Amniotic stem cell (primary cell): ENCODE data around the gene OGFR.

Experiments used
- DNase-seq: peaks from one replicate; lab custom pipeline; 2025; lab: John Stamatoyannopoulos, UW

OGFR gene

DNA sequence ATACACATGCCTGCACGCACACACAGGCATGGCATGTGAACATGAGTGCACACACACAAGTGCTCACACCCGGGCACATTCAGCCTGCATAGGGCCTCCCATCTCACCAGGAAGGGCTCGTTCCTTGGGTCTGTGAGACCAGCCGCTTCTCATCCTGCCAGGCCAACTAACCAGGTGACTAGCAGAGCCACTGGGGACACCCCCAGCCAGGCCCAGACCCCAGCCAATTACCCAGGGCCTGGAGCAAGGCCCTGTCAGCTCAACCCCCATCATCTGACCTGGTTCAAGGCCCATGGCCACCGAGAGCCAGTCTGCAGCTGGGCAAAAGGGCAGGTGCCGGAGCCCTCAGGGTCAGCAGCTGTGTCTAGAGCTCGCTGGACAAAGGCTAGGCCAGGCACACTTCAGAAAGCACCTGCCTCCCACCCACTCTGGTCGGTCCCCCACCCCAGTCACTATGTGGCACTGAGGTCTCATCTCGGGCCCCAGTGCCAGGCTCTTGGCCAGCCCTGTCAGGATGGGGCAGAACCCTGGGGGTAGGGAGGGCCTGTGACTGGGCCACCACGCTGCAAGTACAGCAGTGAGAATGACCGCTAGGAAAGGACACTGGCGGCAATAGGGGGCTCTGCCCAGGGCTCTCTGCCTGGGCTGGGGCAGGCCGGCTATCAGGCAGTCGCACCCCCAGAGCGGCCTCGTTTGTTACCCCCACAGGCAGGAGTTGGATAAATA, 35.1 kb upstream of the OGFR start:
- no peak for DNase-seq

DNA sequence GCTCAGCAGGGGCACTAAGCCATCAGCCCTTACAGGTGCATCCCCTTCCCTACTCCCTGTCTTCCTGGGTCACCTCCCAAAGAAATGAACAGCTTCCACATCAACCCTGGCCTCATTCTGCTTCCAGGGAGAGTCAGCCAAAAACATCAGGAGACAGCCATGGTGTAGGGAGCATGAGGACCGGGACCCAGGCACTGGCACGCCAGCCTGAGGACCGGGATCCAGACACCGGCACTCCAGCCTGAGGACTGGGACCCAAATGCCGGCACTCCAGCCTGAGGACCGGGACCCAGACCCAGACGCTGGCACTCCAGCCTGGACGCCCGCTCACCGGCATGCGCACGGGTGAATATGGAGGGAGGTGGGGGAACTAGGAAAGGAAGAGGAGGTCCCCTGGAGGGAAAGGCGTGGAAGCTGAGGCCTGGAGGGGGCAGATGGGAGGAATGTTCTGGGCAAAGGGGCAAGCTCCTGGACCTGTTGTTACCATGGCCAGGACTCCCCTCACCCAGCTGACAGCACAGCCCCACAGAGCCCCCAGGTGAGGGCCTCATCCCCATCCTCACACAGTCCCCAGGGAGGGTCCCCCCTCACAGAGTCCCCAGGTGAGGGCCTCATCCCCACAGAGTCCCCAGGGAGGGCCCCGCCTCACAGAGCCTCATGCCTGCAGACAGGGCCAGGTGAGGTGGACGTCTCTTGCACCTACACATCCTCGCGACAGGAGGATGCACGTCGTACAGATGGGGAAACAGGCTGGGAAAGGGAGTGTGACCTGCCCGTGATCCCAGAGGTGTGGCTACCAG, 34.3 kb upstream of the OGFR start:
- DNase-seq: no peak

DNA sequence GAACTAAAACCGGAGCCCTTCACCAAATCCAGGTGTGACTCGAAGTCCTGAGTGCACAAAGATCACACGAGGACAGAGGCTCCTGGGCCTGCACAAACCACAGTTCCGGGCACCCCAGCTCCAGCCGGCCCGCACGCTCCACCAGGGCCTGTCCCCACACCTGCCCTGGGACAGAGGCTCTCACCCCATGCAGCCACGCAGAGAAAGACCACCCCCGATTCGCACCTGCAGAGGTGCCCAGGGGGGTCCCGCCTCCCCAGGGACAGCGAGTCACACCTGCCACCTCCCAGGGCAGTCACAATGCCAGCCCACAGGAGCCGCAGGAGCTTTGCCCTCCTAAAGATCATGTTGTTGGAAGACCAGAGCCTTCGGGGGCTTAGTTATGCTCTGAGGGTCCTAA, 33.7 kb upstream of the OGFR start:
- no peak for DNase-seq

DNA sequence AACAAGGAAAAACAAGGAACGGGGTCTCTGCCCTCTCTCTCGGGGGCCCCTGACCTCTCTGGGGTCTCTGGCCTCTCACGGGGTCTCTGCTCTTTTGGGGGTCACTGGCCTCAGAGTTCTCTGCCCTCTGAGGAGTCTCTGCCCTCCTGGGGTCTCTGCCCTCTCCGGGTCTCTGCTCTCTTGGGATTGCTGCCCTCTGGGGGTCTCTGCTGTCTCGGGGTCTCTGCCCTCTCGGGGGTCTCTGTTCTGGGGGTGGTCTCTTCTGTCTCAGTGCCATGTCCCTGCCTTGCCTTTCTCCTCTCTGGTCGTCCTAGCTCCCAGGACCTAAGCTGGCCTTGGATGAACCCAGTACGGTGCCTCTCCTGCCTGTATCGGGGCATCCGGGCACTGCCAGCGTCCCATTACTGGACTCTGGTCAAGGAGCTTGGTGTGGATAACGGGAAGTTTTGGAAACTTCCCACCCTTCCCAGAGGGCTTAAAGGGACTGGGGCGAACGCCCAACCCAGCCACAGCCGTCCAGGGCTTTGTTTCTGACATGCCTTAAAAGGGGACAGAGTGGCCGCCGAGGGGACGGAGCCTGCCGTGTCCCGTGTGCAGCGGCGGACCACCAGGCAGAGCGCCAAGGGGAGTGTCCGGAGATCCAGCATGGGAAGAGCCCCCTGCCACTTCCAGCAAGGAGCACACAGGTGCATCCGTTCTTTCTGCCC, 33.1 kb upstream of the OGFR start:
- DNase-seq: no peak

DNA sequence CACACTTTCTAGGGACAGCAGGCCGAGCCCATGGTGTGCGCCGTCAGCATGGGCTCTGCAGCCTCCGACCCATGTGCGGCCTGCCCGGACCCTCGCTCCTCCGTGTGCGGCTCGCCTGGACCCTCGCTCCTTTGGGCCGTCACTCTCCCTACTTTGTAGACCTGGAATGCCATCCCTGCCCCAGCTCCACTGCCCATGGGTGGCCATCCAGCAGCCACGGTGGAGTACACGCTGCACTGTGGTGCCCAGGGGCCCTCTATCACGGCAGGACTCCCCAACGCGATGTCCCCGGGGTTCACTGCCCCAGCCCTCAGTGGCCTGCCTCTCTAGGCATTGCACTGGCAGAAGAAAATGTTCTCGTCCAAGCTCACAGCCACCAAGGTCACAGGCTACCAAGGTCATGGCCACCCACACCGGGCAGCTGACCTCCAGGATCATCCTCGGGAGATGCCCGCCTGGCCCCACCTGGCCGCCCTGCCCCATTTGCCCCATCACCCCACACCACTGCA, 32.5 kb upstream of the OGFR start:
- DNase-seq: no peak

DNA sequence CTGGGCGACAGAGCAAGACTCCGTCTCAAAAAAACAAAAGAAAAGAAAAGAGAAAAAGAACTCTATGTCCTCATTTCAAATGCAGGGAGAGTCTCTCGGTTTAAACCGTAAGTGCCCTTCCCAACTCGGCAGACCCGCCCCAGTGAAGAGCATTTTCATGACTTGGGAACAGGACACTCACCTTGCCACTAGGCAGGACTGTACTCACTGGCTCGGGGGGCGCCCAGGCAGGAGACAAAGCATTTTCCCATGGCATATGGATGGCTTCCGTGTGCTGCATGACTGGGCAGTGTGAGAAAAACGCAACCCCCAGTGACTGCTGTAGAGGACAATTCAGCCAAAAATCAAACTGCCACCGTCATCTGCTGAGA, 32.0 kb upstream of the OGFR start:
- DNase-seq: no peak

DNA sequence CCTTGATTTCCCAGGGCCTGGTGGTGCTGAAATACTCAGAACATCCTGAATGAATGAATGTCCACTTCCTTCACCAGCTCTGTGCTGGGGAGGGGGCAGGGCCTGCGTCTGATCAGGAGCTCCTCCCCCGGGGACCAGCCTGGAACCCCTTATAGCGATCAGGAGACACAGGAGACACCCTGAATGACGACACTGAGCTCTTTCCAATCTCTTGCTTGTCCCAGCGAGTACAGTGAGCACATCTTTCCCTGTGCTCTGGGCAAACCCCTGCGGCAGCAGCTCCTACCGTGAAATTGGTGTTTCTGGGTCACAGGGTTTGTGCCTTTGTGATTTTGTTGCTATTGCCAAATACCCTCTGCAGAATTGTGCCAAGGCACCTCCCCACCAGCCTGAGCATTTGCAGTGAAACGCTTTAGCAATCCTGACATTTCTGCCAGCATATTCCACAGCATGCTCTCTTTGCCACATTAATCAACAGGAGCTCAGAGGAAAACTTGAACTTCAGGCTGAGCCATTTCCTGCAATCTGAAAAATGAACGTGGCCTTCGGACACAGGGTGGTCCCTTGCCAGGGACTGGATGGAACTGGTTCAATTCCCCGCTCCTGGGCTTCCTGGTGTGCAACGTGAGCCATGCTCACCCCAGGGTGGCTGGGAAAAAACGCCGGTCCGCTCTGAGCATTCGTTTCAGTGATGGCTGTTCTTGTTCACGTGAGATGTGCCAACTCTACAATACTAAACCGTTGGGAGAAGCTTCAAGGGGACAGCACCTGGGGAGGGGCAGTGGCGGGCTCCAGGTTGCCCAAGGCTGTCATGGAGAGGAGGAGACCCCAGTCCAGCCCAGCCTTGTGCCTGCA, 31.4 kb upstream of the OGFR start:
- no peak for DNase-seq

DNA sequence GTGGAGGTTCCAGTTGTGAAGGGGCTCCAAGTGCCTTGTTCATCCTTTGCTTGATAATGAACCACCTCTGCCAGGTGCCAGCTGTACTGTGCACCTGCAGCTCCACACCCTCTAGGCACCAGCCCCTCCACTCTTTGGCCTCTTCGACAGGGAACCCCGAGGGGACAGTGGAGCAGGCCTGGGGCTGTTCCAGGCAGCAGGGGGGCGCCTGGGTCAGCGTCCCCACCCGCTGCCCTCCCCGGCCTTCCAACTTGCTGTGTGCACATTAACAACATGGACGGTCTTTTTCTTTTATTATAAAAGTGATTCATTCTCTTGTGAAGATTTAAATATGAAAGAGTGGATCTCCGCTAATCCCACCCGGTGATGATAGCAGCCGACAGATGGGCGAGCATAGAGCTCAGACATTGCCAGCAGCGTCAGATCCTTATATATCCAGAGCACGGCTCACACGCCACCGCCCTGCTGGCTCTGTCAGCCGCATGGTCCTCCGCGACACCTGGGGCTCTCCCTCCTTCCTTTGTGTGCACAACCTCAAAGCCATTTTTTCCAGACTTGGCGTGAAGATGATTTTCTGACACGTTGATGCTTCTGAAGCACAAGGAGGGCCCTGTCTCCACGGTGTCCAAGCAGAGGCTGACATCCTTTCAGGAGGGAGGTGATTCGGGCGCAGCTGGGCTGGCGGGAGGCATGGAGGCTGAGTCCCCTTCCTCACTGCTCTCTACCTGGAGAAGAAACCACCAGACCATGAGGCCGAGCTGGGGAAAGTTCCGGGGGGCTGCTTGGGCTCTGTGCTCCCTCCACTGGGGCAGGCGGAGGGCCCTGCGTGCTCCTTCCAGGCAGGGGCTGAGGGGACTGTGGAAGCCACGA, 30.6 kb upstream of the OGFR start:
- DNase-seq: no peak

DNA sequence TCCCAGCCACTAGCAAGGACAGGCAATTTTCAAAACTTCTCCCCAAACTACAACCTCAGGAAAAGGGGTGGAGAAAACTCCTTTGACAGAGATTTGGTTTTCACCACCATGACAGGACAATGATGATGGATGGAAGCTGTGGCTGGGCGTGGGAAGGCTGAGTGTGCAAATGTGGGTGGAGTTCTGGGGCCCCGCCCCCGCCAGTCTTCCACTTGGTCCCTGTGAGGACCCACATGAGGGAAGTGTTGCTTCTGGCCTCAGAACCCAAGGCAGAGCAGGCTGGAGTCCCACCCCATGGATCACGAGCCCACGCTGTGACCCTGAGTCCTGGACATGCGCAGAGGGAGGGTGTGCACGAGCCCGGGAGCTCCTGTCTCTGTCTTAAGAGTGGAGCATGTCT, 29.9 kb upstream of the OGFR start:
- DNase-seq: no peak

DNA sequence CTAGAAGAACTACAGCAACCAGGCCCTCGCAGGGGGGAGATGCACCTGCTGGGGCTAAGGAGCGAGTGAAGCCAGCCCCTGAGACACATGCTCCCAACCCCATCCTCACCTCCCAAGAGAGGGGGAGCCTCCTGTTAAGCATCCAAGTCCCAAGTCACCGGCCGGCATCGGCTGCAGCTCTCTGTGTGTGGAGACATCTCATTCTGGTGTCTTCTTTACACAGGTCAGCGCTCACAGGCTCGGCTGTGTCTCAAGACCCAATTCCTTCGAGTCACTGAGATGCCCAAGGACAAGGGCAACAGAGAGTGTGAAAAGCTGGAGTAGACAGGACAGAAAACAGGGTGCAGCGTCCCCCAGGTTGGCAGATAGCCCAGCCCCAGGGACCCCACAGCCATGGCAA, 29.4 kb upstream of the OGFR start:
- no peak for DNase-seq

DNA sequence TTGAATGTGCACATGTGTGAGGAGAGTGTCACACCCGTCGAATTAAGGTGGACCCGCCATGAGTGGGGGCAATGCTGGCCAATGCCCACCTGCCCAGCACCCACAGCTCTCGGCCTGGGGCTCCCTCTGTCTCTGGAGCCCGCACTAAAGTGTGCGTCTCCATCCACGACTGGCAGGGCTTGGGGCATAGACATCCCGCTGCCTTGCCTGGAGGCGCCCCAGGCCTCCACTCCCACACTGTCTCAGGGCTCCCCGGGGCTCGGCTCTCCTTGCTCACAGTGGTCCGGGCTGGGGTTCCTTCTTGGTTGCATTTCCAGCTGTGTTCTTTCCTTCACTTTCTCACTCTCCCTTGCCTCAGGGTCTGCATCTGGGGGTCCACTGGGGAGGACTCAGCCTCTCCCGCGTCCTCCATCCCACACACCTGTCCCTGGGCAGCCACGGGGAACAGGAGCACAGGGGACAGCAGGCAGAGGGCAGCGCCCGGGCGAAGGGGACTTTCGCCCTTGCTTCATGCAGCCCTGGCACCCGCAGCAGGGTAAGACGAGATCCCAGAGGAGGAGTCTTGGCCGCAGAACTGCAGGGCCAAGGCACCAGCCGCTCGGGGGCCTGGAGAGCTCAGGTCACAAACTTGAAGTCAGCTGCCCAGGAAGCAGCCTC, 28.5 kb upstream of the OGFR start:
- no peak for DNase-seq

DNA sequence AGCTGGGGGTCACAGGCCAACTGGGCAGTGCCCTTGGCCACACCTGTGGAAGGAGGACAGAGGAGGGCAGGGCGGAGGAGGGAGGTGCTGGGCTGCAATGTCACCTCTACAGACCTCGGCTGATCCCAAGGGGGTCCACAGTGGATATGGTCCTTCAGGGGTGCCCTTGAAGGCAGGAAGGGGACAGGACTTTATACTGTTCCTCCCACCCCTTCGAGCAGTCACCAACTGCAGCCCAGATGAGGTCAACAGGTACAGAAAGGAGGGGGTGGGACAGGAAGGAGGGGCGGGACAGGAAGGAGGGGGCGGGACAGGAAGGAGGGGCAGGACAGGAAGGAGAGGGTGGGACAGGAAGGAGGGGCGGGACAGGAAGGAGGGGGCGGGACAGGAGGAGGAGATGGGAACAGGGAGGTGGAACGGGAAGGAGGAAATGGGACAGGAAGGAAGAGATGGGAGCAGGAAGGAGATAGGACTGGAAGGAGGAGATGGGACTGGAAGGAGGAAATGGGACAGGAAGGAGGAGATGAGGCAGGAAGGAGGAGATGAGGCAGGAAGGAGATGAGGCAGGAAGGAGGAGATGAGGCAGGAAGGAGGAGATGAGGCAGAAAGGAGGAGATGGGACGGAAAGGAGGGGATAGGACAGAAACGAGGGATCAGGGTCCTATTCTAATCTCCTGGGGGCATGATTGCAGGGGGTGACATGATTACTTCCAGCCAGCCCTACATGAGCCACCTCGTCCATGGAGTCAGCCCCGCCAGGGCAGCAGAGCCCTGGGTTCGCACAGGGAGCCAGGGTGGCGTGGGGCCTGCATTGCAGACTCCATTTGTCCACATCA, 27.7 kb upstream of the OGFR start:
- no peak for DNase-seq

DNA sequence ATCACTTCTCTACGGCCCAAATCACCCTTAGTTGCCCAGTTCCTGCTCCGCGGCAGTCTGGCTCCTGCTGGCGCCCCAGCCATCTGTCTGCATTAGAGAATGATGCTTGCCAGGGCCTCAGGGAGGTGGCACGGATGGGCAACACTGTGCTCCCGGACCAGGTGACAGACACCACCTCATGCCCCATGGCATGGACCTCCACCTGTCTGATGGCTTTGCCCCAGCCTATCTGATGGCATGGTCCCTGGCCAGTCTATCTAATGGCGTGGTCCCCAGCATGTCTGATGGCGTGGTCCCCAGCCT, 27.2 kb upstream of the OGFR start:
- DNase-seq: no peak

DNA sequence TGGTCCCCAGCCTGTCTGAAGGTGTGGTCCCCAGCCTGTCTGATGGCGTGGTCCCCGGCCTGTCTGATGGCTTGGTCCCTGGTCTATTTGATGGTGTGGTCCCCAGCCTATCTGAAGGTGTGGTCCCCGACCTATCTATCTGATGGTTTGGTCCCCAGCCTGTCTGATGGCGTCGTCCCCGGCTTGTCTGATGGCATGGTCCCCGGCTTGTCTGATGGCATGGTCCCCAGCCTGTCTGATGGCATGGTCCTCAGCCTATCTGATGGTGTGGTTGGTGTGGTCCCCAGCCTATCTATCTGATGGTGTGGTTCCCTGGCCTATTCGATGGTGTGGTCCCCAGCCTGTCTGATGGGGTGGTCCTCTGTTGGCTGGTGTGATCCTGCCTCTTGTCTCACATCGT, 26.6 kb upstream of the OGFR start:
- no peak for DNase-seq

DNA sequence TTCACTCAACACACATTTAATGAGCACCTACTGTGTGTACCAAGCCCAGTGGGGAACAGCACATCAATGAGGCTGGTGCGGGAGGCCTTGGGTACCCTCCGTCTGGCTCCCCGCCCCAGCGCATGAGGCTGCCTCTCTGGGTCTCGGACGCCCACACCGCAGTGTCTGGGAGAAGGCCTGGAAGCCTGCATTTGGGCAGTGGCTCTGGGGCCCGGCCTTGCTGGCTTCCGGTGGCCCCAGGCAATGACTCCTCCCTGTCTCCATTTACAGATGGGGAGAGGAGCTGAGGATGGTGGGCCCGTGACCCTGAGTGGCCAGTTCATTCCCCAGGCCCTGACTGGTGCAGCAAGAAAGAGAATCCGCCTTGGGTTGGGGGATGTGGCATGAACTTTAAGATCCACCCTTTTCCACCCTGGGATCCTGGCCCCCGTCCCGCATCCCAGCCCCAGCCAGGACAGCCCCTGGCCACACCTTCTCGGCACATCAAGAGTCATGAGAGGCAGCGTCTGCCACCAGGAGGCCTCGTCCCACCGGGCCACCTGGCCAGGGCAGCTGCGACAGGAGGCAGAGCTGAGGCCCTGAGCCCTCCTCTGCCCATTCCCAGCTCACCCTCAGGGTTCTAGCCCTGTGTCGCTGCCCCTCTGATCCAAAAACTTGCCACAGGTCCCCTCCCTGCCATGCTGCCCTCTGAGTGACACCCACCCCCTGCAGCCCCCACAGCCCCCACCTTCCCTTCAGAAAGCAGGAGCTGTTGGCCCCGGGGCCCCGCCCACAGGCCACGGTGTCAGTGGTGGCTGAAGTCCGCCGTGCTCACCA, 25.8 kb upstream of the OGFR start:
- no peak for DNase-seq

DNA sequence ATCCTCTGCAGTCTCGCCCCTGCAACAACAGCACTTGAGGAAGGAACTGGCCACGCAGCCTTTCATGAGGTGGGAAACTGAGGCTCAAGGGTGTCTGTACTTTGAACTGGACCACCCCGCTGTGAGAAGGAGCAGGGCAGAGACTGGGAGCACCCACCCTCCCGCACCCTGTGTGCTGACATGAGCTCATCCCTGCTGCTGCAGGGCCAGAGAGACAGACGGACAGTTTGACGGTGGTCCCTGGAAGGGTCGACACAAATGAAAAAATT, 25.3 kb upstream of the OGFR start:
- DNase-seq: no peak

DNA sequence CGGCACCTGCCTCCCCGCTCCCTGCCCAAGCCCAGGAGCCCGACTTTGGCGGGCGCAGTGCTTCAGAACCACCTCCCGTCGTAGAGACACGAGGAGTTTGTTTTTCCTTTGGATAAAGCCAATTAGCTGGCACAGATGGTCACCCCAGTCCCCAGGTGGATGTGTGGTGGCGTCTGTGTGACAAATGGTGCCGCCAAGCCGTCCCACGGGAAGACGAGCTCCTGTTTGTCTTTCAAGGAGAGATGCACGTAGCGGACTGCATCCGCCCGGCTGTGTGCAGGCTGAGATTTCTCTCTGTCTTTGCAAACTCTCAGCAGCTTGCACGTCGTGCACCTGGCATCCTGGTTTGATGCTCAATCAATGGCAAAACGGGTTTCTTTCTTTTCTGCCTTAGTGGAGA, 24.4 kb upstream of the OGFR start:
- no peak for DNase-seq

DNA sequence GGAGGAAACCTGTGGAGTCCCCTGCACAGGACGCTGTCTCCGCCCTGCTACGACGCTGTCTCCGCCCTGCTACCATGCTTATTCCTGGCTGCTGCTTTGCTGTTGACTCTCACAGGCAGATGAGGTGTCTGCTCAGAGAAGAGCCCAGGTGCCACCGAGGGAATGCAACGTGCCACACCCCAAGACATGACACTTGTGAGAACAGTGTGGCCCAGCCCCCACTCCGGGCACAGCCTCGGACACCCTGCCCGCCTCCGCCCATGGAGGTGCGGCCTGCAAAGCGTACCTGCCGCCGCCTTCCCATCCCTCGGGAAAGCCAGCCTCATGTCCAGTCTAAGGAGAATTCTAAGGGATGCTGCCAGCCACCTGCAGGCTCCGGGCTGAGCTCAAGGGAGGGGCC, 23.9 kb upstream of the OGFR start:
- no peak for DNase-seq
